HG03135 (cell line): Measurements from ENCODE around the gene LY6G5B.

Source experiments
- ATAC-seq: cut with Tn5 transposase; IDR thresholded peaks from one replicate; pipeline ENCODE4 v1.9.1; 2021; ENCODE audit warnings: mild to moderate bottlenecking, moderate library complexity; ENCODE audit not compliant: unreplicated experiment

Gene LY6G5B

GRCh38 chr6:31713991-31714684, 44.4 kb downstream of the LY6G5B start:
- ATAC-seq: no peak

- ATAC-seq: no peak
Observed at GRCh38 chr6:31715022-31715958, 45.5 kb downstream of the LY6G5B start, which contains the start of gene LY6G6D. Gene LY6G6D (plus strand): TSS chr6:31715348. CDS start chr6:31715356, 8 bp downstream.

- ATAC-seq: no peak
Observed at GRCh38 chr6:31717499-31718222, 47.9 kb downstream of the LY6G5B start.

GRCh38 chr6:31718265-31718664, 48.5 kb downstream of the LY6G5B start:
- no peak for ATAC-seq

- no peak for ATAC-seq
Observed at GRCh38 chr6:31719001-31719400, 49.2 kb downstream of the LY6G5B start.

- no peak for ATAC-seq
Observed at GRCh38 chr6:31720196-31720770, 50.5 kb downstream of the LY6G5B start.

GRCh38 chr6:31721351-31722020, 51.7 kb downstream of the LY6G5B start, which contains the start of gene LY6G6C:
Gene LY6G6C (minus strand): TSS chr6:31721746. CDS start chr6:31721679, 67 bp downstream.
- no peak for ATAC-seq

- no peak for ATAC-seq
Observed at GRCh38 chr6:31722173-31722572, 52.4 kb downstream of the LY6G5B start.
